Gastrocnemius medialis (tissue), 4 donors: ENCODE results near the gene CSNK2A1. TPM values are rescaled to one million over a fixed set of nuclear protein-coding genes. Genes with fewer than 3 reads are reported as not detected.
A peak's percentile ranks its signal among the peaks of the same experiment; 100 is the strongest.

Experiments used
- ATAC-seq, 2 donors: fragments of 150-250 bp; one replicate each; pipeline ENCODE4 v1.9.1; 2016
- DNase-seq, 2 donors: peaks; one replicate each; pipeline ENCODE4 v3.0.0-alpha.2; 2019
- H3K27ac ChIP-seq, 4 donors: fragments of 200-600 bp; sonication (generic); 1 replicate in 1 of 4; 2 replicates in 3 of 4; pipeline ENCODE4 v1.5.1; 2016 to 2018; ENCODE audit warnings: mild to moderate bottlenecking in 2 of 4, moderate library complexity in 1 of 4
- H3K27me3 ChIP-seq, 3 donors: fragments of 200-600 bp; sonication (generic) in 2 of 3; 1 replicate in 1 of 3; 2 replicates in 2 of 3; pipeline versions ENCODE4 v1.5.1 to v1.6.0; 2016 to 2019; ENCODE audit warnings: mild to moderate bottlenecking in 1 of 3, moderate library complexity in 1 of 3
- H3K36me3 ChIP-seq, 2 donors: fragments of 200-600 bp; sonication (generic) in 1 of 2; one replicate each; pipeline ENCODE4 v1.5.1; 2017 to 2018
- H3K4me1 ChIP-seq, 2 donors: fragments of 200-600 bp; sonication (generic) in 1 of 2; one replicate each; pipeline ENCODE4 v1.5.1; 2016 to 2017; ENCODE audit warnings: mild to moderate bottlenecking in 2 of 2
- H3K4me3 ChIP-seq, 4 donors: fragments of 200-600 bp; sonication (generic) in 3 of 4; 1 replicate in 1 of 4; 2 replicates in 3 of 4; pipeline ENCODE4 v1.5.1; 2016 to 2019; ENCODE audit warnings: mild to moderate bottlenecking in 2 of 4
- H3K9me3 ChIP-seq, 3 donors: fragments of 200-600 bp; sonication (generic) in 2 of 3; 1 replicate in 1 of 3; 2 replicates in 2 of 3; pipeline ENCODE4 v1.5.1; 2016 to 2019
- POLR2A ChIP-seq, 2 donors: fragments of 450-650 bp; IDR thresholded peaks; one replicate each; pipeline ENCODE4 v1.6.1; 2017; ENCODE audit warnings: antibody characterized with exemption in 2 of 2, mild to moderate bottlenecking in 2 of 2, moderate library complexity in 2 of 2
- in situ Hi-C, 4 donors: fragments of 200-750 bp; cut with MboI; loops; one replicate each; pipeline versions ENCODE4 v1.15.0 to v1.8.0; 2017; ENCODE audit warnings: low sequenced_read_pairs in 4 of 4
- intact Hi-C: fragments of 100-400 bp; cut with DNase I; formaldehyde crosslinking; loops from one replicate; pipeline ENCODE4 v1.15.1; 2023; ENCODE audit warnings: low total_unique reads
- total RNA-seq, 4 donors: library from RNA; depleted of rRNA; stranded (reverse); fragments of >200 nt; gene quantifications; one replicate each; pipeline versions ENCODE4 v1.1.0 to v1.2.3, GENCODE V29; 2016
- TF ChIP-seq, protein P1 (sequence below), 5 experiments: fragments of 450-650 bp in 3 of 5; fragments of 200-600 bp in 2 of 5; sonication (generic) in 2 of 5; IDR thresholded peaks in 4 of 5; conservative IDR thresholded peaks in 1 of 5; 1 replicate in 4 of 5; 2 replicates in 1 of 5; pipeline ENCODE4 v1.5.1; 2016 to 2019; ENCODE audit warnings: antibody characterized with exemption in 5 of 5, mild to moderate bottlenecking in 3 of 5, moderate library complexity in 3 of 5

Gene CSNK2A1
- total RNA-seq, 4 donors from 2014 or later, result 108 to 180 (median 157) TPM

DNA sequence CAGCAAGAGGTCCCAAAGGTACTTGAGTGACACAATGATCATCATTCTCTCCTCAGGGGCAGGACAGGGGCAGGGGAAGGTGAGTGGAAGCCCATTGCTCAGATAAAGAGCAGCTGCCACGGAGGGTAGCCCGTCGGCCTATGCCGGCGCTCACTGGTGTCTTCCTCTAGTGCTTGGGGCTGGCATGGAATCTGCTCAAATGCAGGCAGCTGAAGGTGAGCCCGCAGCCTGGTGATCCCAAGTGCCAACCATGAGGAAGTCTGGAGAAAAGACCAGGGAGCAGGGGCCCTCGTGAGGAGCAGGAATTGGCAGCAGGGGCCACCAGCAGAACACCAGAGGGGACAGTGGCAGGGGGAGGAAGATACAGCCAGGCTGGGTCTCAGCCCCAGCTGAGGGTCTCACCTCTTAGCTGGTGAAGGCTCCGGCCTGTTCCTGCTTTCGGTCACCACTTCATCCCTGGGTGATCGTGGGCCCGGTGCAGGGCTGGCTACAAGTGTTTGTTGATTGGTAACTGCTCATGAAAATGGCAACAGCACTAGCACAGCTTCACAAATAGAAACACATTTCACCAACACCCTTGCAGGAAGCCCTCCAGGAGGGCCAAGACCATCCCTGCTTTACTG lies 110.8 kb downstream of the CSNK2A1 start:
- no peak for TF ChIP-seq POLR2A (IDR thresholded peaks at IDR 0.05)
- TF ChIP-seq, protein P1, sequence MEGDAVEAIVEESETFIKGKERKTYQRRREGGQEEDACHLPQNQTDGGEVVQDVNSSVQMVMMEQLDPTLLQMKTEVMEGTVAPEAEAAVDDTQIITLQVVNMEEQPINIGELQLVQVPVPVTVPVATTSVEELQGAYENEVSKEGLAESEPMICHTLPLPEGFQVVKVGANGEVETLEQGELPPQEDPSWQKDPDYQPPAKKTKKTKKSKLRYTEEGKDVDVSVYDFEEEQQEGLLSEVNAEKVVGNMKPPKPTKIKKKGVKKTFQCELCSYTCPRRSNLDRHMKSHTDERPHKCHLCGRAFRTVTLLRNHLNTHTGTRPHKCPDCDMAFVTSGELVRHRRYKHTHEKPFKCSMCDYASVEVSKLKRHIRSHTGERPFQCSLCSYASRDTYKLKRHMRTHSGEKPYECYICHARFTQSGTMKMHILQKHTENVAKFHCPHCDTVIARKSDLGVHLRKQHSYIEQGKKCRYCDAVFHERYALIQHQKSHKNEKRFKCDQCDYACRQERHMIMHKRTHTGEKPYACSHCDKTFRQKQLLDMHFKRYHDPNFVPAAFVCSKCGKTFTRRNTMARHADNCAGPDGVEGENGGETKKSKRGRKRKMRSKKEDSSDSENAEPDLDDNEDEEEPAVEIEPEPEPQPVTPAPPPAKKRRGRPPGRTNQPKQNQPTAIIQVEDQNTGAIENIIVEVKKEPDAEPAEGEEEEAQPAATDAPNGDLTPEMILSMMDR (IDR thresholded peaks at IDR 0.05 in 4 of 5, conservative IDR thresholded peaks at IDR 0.05 in 1 of 5), result no peak
- Histone ChIP-seq H3K27ac (peak overlapping the region in 3 of 4 donors; percentile 20 to 33 (median 30)), H3K4me3 (no peak overlapping the region), H3K36me3 (peaks cover 0 to 63% of the 10 kb centered on the region in 2 donors), H3K27me3 (no peaks in the 10 kb centered on the region), H3K4me1 (peaks cover 4 to 12% of the 10 kb centered on the region in 2 donors), H3K9me3 (no peaks in the 10 kb centered on the region)
- ATAC-seq, result no peak
- in situ Hi-C loops (loop anchor here in 1 of 4 donors (10.0 kb wide), 1 partner anchor 78 kb away; no protein-coding TSS in a partner anchor), intact Hi-C loops (no loop called here)
- DNase-seq, result no peak

DNA sequence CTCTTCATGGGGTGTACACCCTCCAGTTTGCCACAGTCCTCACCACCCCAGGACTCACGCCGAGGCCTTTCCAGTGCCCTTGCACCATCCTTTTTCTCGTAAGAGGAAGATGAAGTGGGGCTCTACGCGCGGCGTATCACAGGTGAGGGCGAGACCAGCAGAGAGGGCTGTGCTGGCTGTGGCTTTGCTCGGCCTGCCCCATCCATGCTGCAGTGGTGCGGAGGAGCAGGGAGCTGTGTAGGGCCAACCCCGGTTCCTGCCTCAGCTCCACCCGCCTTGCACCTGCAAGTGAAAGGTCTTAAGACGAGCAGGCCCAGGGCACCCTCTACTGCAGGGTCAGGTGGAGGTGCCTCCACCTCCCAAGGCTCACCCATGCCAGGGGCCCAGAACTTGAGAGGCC lies 111.4 kb downstream of the CSNK2A1 start:
- intact Hi-C loops (no loop called here), in situ Hi-C loops (loop anchor here in 1 of 4 donors (10.0 kb wide), 1 partner anchor 77 kb away; no protein-coding TSS in a partner anchor)
- Histone ChIP-seq H3K27ac (no peak overlapping the region), H3K9me3 (no peaks in the 10 kb centered on the region), H3K36me3 (peaks cover 0 to 67% of the 10 kb centered on the region in 2 donors), H3K4me1 (peaks cover 0 to 12% of the 10 kb centered on the region in 2 donors), H3K27me3 (no peaks in the 10 kb centered on the region), H3K4me3 (no peak overlapping the region)
- ATAC-seq (no peak), DNase-seq (no peak)
- TF ChIP-seq, protein P1 (IDR thresholded peaks at IDR 0.05 in 4 of 5, conservative IDR thresholded peaks at IDR 0.05 in 1 of 5), result no peak
- no peak for TF ChIP-seq POLR2A (IDR thresholded peaks at IDR 0.05)

DNA sequence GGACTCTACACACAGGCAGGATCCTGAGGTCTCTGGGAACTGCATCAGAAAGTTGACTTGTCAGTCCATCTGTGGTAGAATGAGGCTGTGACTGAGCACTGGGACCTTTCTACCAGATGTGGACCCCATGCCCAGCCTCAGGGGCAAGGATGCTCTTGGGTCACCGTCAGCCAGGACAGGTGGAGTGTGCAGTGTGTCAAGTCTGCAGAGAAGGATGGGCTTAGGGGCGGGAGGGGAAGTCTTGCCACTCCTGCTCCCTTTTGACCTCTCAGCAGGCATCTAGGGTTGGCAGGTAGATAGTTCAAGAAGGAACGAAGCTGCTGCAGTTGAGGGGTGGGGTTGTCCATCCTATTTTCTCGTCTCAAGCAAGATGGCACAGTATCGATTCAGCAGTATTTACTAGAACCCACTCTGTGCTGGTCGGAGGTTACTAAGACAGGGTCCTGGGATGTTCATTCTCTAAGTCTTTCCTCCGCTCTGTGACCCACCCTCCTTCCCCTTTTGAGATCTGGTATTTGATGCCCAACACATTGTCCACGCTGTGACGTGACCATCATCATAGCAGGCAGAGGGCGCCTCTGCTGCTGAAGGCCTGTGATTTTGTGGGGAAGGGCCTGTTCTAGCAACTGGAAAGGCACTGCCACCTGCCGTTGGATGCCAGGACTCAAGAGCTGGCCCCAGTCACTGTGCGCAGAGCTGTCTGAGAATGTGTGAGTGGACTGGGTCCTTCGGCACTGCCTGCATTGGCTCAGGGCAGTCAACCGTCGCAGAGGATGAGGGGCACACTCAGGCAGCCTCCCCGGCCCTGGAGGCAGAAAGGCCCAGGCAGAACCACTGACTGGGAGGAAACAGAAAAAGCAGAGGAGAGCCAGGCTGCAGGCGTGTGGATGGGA lies 112.3 kb downstream of the CSNK2A1 start:
- ATAC-seq, result peak; percentile 79 to 81
- H3K4me1 ChIP-seq, result peaks cover 0 to 12% of the 10 kb centered on the region in 2 donors
- DNase-seq, result peak; percentile 28 to 60
- intact Hi-C loops, result loop anchor here (1.0 kb wide), 1 partner anchor 77 kb away; no protein-coding TSS in a partner anchor
- H3K4me3 ChIP-seq, result no peak overlapping the region
- TF ChIP-seq, protein P1 (IDR thresholded peaks at IDR 0.05 in 4 of 5, conservative IDR thresholded peaks at IDR 0.05 in 1 of 5), result peak; percentile 43 to 57 (median 49)
- TF ChIP-seq POLR2A (IDR thresholded peaks at IDR 0.05), result no peak
- H3K9me3 ChIP-seq, result no peaks in the 10 kb centered on the region
- in situ Hi-C loops, result loop anchor here in 1 of 4 donors (10.0 kb wide), 1 partner anchor 76 kb away; no protein-coding TSS in a partner anchor
- H3K27ac ChIP-seq, result no peak overlapping the region
- H3K36me3 ChIP-seq, result peaks cover 0 to 67% of the 10 kb centered on the region in 2 donors
- H3K27me3 ChIP-seq, result no peaks in the 10 kb centered on the region

DNA sequence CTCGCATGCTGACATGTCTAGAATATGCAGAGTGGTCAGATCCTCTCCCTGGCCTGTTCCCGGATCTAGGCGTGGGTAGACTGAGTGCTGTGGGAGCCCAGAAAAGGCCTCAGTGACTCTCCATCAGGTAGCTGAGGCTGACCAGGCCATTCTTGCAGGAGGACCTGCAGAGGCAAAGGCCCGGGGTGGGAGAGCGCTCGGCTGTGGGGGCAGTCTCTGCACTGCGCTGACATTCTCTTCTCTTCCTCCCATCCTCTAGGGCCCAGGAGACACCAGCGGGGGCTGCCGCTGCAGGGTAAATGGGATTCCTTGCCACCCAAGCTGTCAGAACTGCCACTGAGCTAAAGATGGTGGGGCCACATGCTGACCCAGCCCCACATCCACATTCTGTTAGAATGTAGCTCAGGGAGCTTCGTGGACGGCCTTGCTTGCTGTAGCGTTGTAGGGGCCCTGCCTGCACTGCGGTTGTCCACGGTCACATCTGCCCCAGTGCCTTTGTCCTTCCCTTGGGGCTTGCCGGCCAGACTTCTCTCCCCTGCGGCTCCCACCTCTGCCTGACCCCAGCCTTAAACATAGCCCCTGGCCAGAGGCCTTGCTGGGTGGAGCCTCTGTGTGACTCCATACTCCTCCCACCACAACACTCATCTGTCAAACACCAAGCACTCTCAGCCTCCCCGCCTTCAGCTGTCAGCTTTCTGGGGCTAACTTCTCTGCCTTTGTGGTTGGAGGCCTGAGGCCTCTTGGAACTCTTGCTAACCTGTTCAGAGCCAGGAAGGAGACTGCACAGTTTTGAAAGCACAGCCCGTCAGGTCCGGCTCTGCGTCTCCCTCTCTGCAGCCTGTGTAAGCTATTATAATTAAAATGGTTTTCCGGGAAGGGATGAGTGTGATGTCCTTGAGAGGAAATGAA lies 113.2 kb downstream of the CSNK2A1 start:
- in situ Hi-C loops, result loop anchor here in 1 of 4 donors (10.0 kb wide), 1 partner anchor 76 kb away; no protein-coding TSS in a partner anchor
- no peak for ATAC-seq

More for the DNA sequence above, 113.2 kb downstream of the CSNK2A1 start:
- no peaks in the 10 kb centered on the region for H3K9me3 ChIP-seq
- TF ChIP-seq, protein P1 (IDR thresholded peaks at IDR 0.05 in 4 of 5, conservative IDR thresholded peaks at IDR 0.05 in 1 of 5), result no peak
- no peak for TF ChIP-seq POLR2A (IDR thresholded peaks at IDR 0.05)
- no peak overlapping the region for H3K4me3 ChIP-seq
- peaks cover 0 to 58% of the 10 kb centered on the region in 2 donors for H3K36me3 ChIP-seq
- peaks cover 0 to 12% of the 10 kb centered on the region in 2 donors for H3K4me1 ChIP-seq
- H3K27ac ChIP-seq, result no peak overlapping the region
- H3K27me3 ChIP-seq, result no peaks in the 10 kb centered on the region
- intact Hi-C loops, result no loop called here
- no peak for DNase-seq
